K562 (cell line): ENCODE data around the gene CALM1. TPM values are rescaled to one million over a fixed set of nuclear protein-coding genes. Genes with fewer than 3 reads are reported as not detected.

Experiments used
- ATAC-seq: fragments of 200-7000 bp; cut with Tn5 transposase; 3 replicates; pipeline ENCODE4 v1.9.1; 2020; ENCODE audit warnings: moderate library complexity
- BruUV-seq: library from RNA; stranded (reverse); fragments of 400-500 nt; replicated peaks from 2 replicates; lab custom pipeline; 2021; lab: Mats Ljungman, UMichigan
- CTCF ChIA-PET: fragments of 300-600 bp; formaldehyde crosslinking; extraction: SDS; loops from one replicate; lab custom pipeline; 2021; ENCODE audit warnings: low intra/inter-chr PET ratio; lab: Yijun Ruan, JAX
- POLR2A ChIA-PET: fragments of 300-600, 350-650 bp; sonication (Branson Sonifier 250); formaldehyde crosslinking; extraction: SDS; loops from one replicate; lab custom pipeline; 2021; ENCODE audit warnings: antibody characterized with exemption, inconsistent platforms; lab: Yijun Ruan, JAX
- DNase-seq, 4 experiments: peaks; one replicate each; pipeline versions ENCODE4 v3.0.0 to v3.0.0-alpha.2; 2011 to 2018; ENCODE audit warnings: low spot score in 3 of 4, mixed read lengths in 3 of 4; ENCODE audit errors: extremely low read depth in 1 of 4
- FAIRE-seq: peaks from 2 replicates; lab custom pipeline; 2011; peaks lifted over from hg19 to GRCh38; lab: Jason Lieb, UNC
- H2AFZ ChIP-seq: 2 replicates; pipeline ENCODE4 v1.6.0; 2011; ENCODE audit warnings: low read depth, low read length, control low read depth, inconsistent platforms
- H3K27ac ChIP-seq: fragments of 200-600 bp; 3 replicates; pipeline ENCODE4 v1.8.0; 2011; ENCODE audit warnings: low read depth, mild to moderate bottlenecking, control low read depth, inconsistent platforms, low read length, moderate library complexity, mixed read lengths; ENCODE audit errors: extremely low read depth
- H3K27me3 ChIP-seq, 2 experiments: fragments of 300-600 bp in 1 of 2; 2 replicates in 1 of 2; 3 replicates in 1 of 2; pipeline versions ENCODE4 v1.6.0 to v1.8.0; 2011; ENCODE audit warnings: inconsistent platforms in 2 of 2, low read length in 2 of 2, mild to moderate bottlenecking in 1 of 2, mixed read lengths in 1 of 2, moderate library complexity in 1 of 2; ENCODE audit not compliant: control insufficient read depth in 2 of 2, insufficient read depth in 2 of 2
- H3K36me3 ChIP-seq: fragments of 300-600 bp; 3 replicates; pipeline ENCODE4 v1.8.0; 2011; ENCODE audit warnings: mild to moderate bottlenecking, low read length, inconsistent platforms; ENCODE audit not compliant: control insufficient read depth, insufficient read depth
- H3K4me1 ChIP-seq, 2 experiments: fragments of 200-600 bp in 1 of 2; replicated peaks in 1 of 2; 2 replicates in 1 of 2; 3 replicates in 1 of 2; pipeline versions ENCODE4 v1.5.1 to v1.8.0; 2011; ENCODE audit warnings: inconsistent platforms in 2 of 2, low read length in 2 of 2, mild to moderate bottlenecking in 1 of 2, mixed read lengths in 1 of 2, moderate library complexity in 1 of 2; ENCODE audit not compliant: control insufficient read depth in 2 of 2, insufficient read depth in 2 of 2
- H3K4me2 ChIP-seq: 2 replicates; pipeline ENCODE4 v1.6.1; 2011; ENCODE audit warnings: low read length, control low read depth, inconsistent platforms, mixed read lengths; ENCODE audit not compliant: insufficient read depth
- H3K4me3 ChIP-seq: fragments of 200-600 bp; sonication (generic), shearing (Covaris generic); 2 replicates; pipeline ENCODE4 v1.5.1; 2016; ENCODE audit warnings: control low read depth, inconsistent platforms
- H3K79me2 ChIP-seq: fragments of 200-600 bp; 3 replicates; pipeline ENCODE4 v1.8.0; 2011; ENCODE audit warnings: low read length, inconsistent platforms; ENCODE audit not compliant: control insufficient read depth, insufficient read depth
- H3K9ac ChIP-seq, 2 experiments: 2 replicates each; pipeline versions ENCODE4 v1.6.0 to v1.6.1; 2011; ENCODE audit warnings: low read depth in 2 of 2, low read length in 2 of 2, control low read depth in 1 of 2, inconsistent platforms in 1 of 2, mild to moderate bottlenecking in 1 of 2, mixed read lengths in 1 of 2; ENCODE audit not compliant: insufficient read depth in 1 of 2
- H3K9me1 ChIP-seq: one replicate; pipeline ENCODE4 v1.6.0; 2011; ENCODE audit warnings: inconsistent platforms, mild to moderate bottlenecking, low read length, moderate library complexity; ENCODE audit not compliant: control insufficient read depth, insufficient read depth
- H3K9me3 ChIP-seq: replicated peaks from 2 replicates; pipeline ENCODE4 v1.5.1; 2011; ENCODE audit warnings: low read depth, low read length, inconsistent platforms; ENCODE audit not compliant: control insufficient read depth, insufficient read depth
- H4K20me1 ChIP-seq: replicated peaks from 2 replicates; pipeline ENCODE4 v1.6.1; 2011; ENCODE audit warnings: low read length, inconsistent platforms, mixed read lengths; ENCODE audit not compliant: control insufficient read depth, insufficient read depth
- ETV5 ChIP-seq: sonication (generic); formaldehyde crosslinking; IDR thresholded peaks from 2 replicates; pipeline ENCODE4 v1.4.0; 2020; ENCODE audit warnings: low read depth, mild to moderate bottlenecking, missing genetic modification reagents
- EWSR1 ChIP-seq: fragments of 450-650 bp; IDR thresholded peaks from 2 replicates; pipeline ENCODE4 v1.6.1; 2018; ENCODE audit warnings: borderline replicate concordance, mild to moderate bottlenecking, low read depth, moderate library complexity; ENCODE audit not compliant: partially characterized antibody
- GTF3C2 ChIP-seq: IDR thresholded peaks from 3 replicates; pipeline ENCODE4 v1.6.1; 2011; ENCODE audit warnings: borderline replicate concordance, mild to moderate bottlenecking, moderate library complexity; ENCODE audit not compliant: insufficient read length; ENCODE audit errors: extremely low read depth
- HBP1 ChIP-seq: fragments of 450-650 bp; formaldehyde crosslinking; IDR thresholded peaks from 2 replicates; pipeline ENCODE4 v1.4.0; 2022; ENCODE audit warnings: missing genetic modification characterization
- HES1 ChIP-seq: fragments of 450-650 bp; IDR thresholded peaks from 2 replicates; pipeline ENCODE4 v1.6.1; 2016; ENCODE audit warnings: low read depth, mild to moderate bottlenecking, moderate library complexity
- KAT8 ChIP-seq: fragments of 450-650 bp; IDR thresholded peaks from 2 replicates; pipeline ENCODE4 v1.6.1; 2016; ENCODE audit warnings: low read depth, mild to moderate bottlenecking
- MXD1 ChIP-seq: fragments of 250-450 bp; sonication (Bioruptor Pico); IDR thresholded peaks from 2 replicates; pipeline ENCODE4 v1.8.0; 2021; ENCODE audit warnings: borderline replicate concordance, mild to moderate bottlenecking, moderate library complexity; ENCODE audit not compliant: poor library complexity, severe bottlenecking
- PATZ1 ChIP-seq: fragments of 250-450 bp; sonication (Bioruptor Pico); IDR thresholded peaks from 2 replicates; pipeline ENCODE4 v1.5.0; 2020; ENCODE audit warnings: mild to moderate bottlenecking, borderline replicate concordance
- SP2 ChIP-seq: IDR thresholded peaks from 2 replicates; pipeline ENCODE4 v1.6.1; 2011; ENCODE audit warnings: mild to moderate bottlenecking, low read depth, low read length, moderate library complexity; ENCODE audit not compliant: poor library complexity, severe bottlenecking; ENCODE audit errors: extremely low read depth
- ZNF436 ChIP-seq: fragments of 250-450, 450-650 bp; sonication (Bioruptor Pico); formaldehyde crosslinking; IDR thresholded peaks from 2 replicates; pipeline ENCODE4 v1.7.0; 2020; ENCODE audit warnings: mild to moderate bottlenecking
- ZNF511 ChIP-seq: sonication (generic); formaldehyde crosslinking; IDR thresholded peaks from 2 replicates; pipeline ENCODE4 v1.8.0; 2022; ENCODE audit warnings: mild to moderate bottlenecking, missing genetic modification reagents
- ZSCAN32 ChIP-seq: fragments of 450-650 bp; formaldehyde crosslinking; IDR thresholded peaks from 2 replicates; pipeline ENCODE4 v1.4.0; 2020; ENCODE audit warnings: mild to moderate bottlenecking, moderate library complexity
- WGBS: fragments of 100-300 bp; shearing (Covaris generic); methylation state at CpG from one replicate; pipeline ENCODE4 v1.1.6; 2016; ENCODE audit warnings: low coverage, mixed read lengths; ENCODE audit not compliant: insufficient coverage; ENCODE audit errors: missing lambda C conversion rate; 5-methylcytosine and 5-hydroxymethylcytosine counted together
- in situ Hi-C: fragments of 300-500 bp; cut with MboI; formaldehyde crosslinking; loops from 4 replicates; pipeline ENCODE4 v1.15.0; 2018; ENCODE audit warnings: inconsistent platforms, mixed read lengths
- intact Hi-C: fragments of 100-400 bp; cut with micrococcal nuclease; formaldehyde crosslinking; loops from 2 replicates; pipeline ENCODE4 v1.14.2; 2022
- polyA plus RNA-seq, 8 experiments: library from polyadenylated mRNA; depleted of rRNA in 4 of 8; stranded (reverse) in 5 of 8; unstranded in 3 of 8; fragments of >200 nt; fragmentation: Nextera tagmentation in 2 of 8; fragmentation: Illumina TruSeq in 1 of 8; extraction: Ambion mirVana in 2 of 8; extraction: Trizol in 1 of 8; gene quantifications; 2 replicates each; pipeline versions ENCODE4 v1.2.1 to v1.2.3, GENCODE V29; 2011 to 2014; ENCODE audit warnings: inconsistent platforms in 1 of 8, missing spikeins in 1 of 8
- total RNA-seq, 7 experiments: library from RNA; depleted of rRNA in 6 of 7; stranded (reverse); fragments of >200 nt in 6 of 7; fragmentation: Illumina TruSeq in 2 of 7; extraction: Trizol in 2 of 7; gene quantifications; 2 replicates each; pipeline versions ENCODE4 v1.2.1 to v1.2.3, GENCODE V29; 2011 to 2021; ENCODE audit warnings: low replicate concordance in 1 of 7

CALM1 gene
- total and polyA plus RNA-seq, 9 of the 15 experiments (the other 6 are each of a cell fraction or from before 2014, with no cell fraction given) = 48.0 to 269 (median 158) TPM

GRCh38 chr14:90421632-90422020 is 24.8 kb downstream of the CALM1 start:
- no peak for ATAC-seq
- Histone ChIP-seq H3K4me3 (no peak overlapping the region), H3K27ac (no peak overlapping the region), H3K36me3 (no peaks in the 10 kb centered on the region), H2AFZ (no peak overlapping the region), H3K9me3 (no peaks in the 10 kb centered on the region), H3K79me2 (no peaks in the 10 kb centered on the region), H3K9ac (no peak overlapping the region), H4K20me1 (no peaks in the 10 kb centered on the region), H3K4me2 (no peak overlapping the region), H3K4me1 (no peaks in the 10 kb centered on the region; a peak in 1 of 5 replicates), H3K27me3 (peaks cover 0 to 18% of the 10 kb centered on the region in 2 experiments; a peak in 3 of 5 replicates), H3K9me1 (no peaks in the 10 kb centered on the region)
- BruUV-seq = no TSS peak
- in situ Hi-C loops = no loop called here
- intact Hi-C loops = no loop called here
- no peak for FAIRE-seq
- WGBS = 17% methylated on average over 3 of the region's 3 CpGs
- DNase-seq = no peak
- ChIA-PET POLR2A (no interaction called here), CTCF (no interaction called here)
- TF ChIP-seq ZNF436 (CRISPR knock-in tag) (no peak), ZSCAN32 (CRISPR knock-in tag) (no peak), EWSR1 (no peak), HBP1 (CRISPR knock-in tag) (no peak), SP2 (no peak), MXD1 (CRISPR knock-in tag) (no peak), ZNF511 (no peak), ETV5 (CRISPR knock-in tag) (no peak), KAT8 (no peak), PATZ1 (CRISPR knock-in tag) (no peak), GTF3C2 (no peak), HES1 (no peak)
